ENCODE data around the gene EFNB2.

GRCh38 chr13:106562301-106562700 lies 26.8 kb upstream of the EFNB2 start:
- TF ChIP-seq MYC (IDR thresholded peaks at IDR 0.05; ENCODE audit: low read depth, low read length) (no peak), CTCF (IDR thresholded peaks at IDR 0.05; ENCODE audit: extremely low read depth in 1 of 2, insufficient read depth in 1 of 2, low read depth in 1 of 2, low read length in 2 of 2) (no peak), POLR2A (IDR thresholded peaks at IDR 0.05; ENCODE audit: low read depth, low read length) (no peak), POLR2AphosphoS5 (IDR thresholded peaks at IDR 0.05; ENCODE audit: insufficient read depth, low read depth, low read length) (no peak), EZH2 (IDR thresholded peaks at IDR 0.05; ENCODE audit: borderline replicate concordance, low read depth, low read length, severe bottlenecking) (no peak)
